Coronary artery (tissue), 2 donors: ENCODE measurements around the gene KIAA1755.

ENCODE experiments used
- DNase-seq: peaks from one replicate; pipeline ENCODE4 v3.0.0-alpha.2; 2017; ENCODE audit warnings: low spot score
- H3K27ac ChIP-seq, 2 donors: fragments of 200-600 bp; sonication (generic); one replicate each; pipeline ENCODE4 v1.5.1; 2016 to 2019
- H3K4me3 ChIP-seq: fragments of 200-600 bp; sonication (generic); 2 replicates; pipeline ENCODE4 v1.5.1; 2016; ENCODE audit warnings: mild to moderate bottlenecking, moderate library complexity
- CTCF ChIP-seq: fragments of 200-600 bp; sonication (generic); IDR thresholded peaks from one replicate; pipeline ENCODE4 v1.5.1; 2019; ENCODE audit warnings: antibody characterized with exemption

KIAA1755 gene

DNA sequence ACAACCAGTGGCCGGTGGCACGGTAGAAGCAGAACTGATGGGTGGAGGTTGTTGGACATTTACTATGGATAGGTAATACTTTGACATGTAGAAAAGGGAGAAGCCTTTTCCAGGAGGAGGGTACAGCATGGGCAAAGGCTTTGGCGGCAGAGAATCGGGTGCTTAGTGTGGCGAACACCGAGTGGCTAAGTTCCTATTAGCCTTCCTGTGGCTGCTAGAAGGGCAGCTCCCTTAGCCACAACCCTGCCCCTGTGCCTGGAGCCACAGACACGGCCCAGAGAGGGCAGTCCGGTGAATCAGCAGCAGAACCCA is 57.6 kb downstream of the KIAA1755 start:
- DNase-seq, result peak; percentile 50
- no peak for TF ChIP-seq CTCF
- Histone ChIP-seq H3K4me3 (no peak overlapping the region), H3K27ac (no peak overlapping the region)

DNA sequence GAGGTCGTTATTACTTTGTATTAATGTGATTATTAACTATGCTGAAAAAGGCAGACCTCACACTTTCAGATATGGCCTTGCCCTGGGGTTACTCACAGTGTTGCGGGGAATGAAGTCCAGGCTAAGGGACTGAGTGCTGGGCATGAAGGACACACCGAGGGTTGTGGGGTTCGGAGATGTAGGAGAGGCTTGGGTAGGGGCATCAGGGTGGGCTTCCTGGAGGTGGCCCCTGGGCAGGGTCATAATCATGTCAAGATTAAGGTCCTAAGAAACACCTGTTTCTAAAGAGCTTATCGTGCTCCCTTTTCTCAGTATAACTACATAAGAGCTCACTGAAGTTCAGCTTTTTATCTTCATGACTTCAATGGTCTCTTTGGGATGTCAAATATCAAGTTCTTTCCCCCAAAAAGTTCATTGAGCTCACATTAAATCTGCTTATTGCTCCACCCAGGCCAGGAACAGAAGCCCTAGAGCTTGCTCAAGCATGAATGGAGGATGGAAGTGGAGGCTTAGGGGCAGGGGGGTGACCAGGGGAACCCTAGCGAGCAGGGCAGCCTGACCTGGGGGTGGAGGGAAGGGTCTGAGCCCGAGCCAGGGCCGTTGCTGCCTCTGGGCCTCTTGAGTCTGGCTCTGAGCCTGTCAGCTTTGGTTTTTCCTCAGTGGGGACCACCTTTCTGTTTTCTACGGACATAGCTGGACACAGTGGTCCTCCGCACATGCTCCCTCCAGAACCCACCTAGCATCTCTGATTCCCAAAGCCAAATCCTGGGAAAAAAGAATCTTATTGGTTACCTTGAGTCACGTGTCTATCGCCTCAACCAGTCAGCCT is 58.2 kb downstream of the KIAA1755 start:
- H3K4me3 ChIP-seq, result no peak overlapping the region
- H3K27ac ChIP-seq, result no peak overlapping the region
- DNase-seq, result peak; percentile 43
- no peak for TF ChIP-seq CTCF

- peak; percentile 72 for DNase-seq
- Histone ChIP-seq H3K4me3 (no peak overlapping the region), H3K27ac (no peak overlapping the region)
- no peak for TF ChIP-seq CTCF
These were observed 59.2 kb downstream of the KIAA1755 start for GRCh38 chr20:38201356-38201755.

DNA sequence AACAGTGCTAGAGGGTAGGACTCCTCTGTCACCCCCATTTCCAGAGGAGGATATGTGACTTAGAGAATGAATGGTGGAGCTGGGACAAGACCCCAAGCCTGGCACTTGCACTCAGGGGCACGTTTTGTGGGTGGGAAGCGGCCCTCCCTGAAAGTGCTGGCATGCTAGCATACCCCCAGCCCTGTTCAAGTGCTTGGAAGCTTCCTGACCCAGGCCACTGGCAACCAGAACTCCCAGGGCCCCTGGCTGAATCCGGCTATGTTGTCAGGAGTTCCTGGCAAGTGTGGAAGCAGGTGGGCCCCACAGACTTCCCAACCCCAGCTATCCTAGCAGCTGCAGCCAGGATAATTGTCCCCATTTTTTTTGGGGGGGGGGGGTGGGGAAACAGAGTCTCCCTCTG is 59.9 kb downstream of the KIAA1755 start:
- peak; percentile 49 for DNase-seq
- no peak overlapping the region for H3K27ac ChIP-seq
- no peak overlapping the region for H3K4me3 ChIP-seq
- no peak for TF ChIP-seq CTCF

- no peak overlapping the region for H3K27ac ChIP-seq
- H3K4me3 ChIP-seq, result no peak overlapping the region
- TF ChIP-seq CTCF, result no peak
- peak; percentile 66 for DNase-seq
These were observed 60.8 kb downstream of the KIAA1755 start for GRCh38 chr20:38199501-38200390.

GRCh38 chr20:38198238-38198861 is 62.2 kb downstream of the KIAA1755 start:
- Histone ChIP-seq H3K4me3 (no peak overlapping the region), H3K27ac (peak overlapping the region; percentile 77 to 92)
- no peak for TF ChIP-seq CTCF
- peak; percentile 68 for DNase-seq
